NCI-H2171 treated with DMSO at 0.1 percent for 48 hours (cell line): ENCODE data around the gene OTOA.
"Not testable (repeated sequence)": the region's sequence is repeated elsewhere in the genome, so short reads cannot be mapped to it uniquely, and the experiment has no call there.

Experiments
- DNase-seq: peaks from one replicate; lab custom pipeline; 2025; lab: John Stamatoyannopoulos, UW

Gene OTOA

GRCh38 chr16:21722771-21723455, 59.1 kb downstream of the OTOA start:
- peak; percentile 53 for DNase-seq

GRCh38 chr16:21723532-21723931, 59.8 kb downstream of the OTOA start:
- no peak for DNase-seq

- no peak for DNase-seq
Measured at GRCh38 chr16:21727344-21727743, 63.6 kb downstream of the OTOA start.

- not testable (repeated sequence) for DNase-seq
Measured at GRCh38 chr16:21731233-21731632, 67.5 kb downstream of the OTOA start.

GRCh38 chr16:21740637-21741036, 76.9 kb downstream of the OTOA start:
- not testable (repeated sequence) for DNase-seq

GRCh38 chr16:21756192-21757079, 92.7 kb downstream of the OTOA start:
- not testable (repeated sequence) for DNase-seq

GRCh38 chr16:21757080-21757671, 93.4 kb downstream of the OTOA start:
- DNase-seq, result not testable (repeated sequence)

GRCh38 chr16:21768280-21768679, 104.5 kb downstream of the OTOA start:
- DNase-seq, result not testable (repeated sequence)

- DNase-seq, result not testable (repeated sequence)
Measured at GRCh38 chr16:21768810-21769209, 105.0 kb downstream of the OTOA start.

- not testable (repeated sequence) for DNase-seq
Measured at GRCh38 chr16:21769284-21769683, 105.5 kb downstream of the OTOA start.

- DNase-seq, result not testable (repeated sequence)
Measured at GRCh38 chr16:21770584-21770983, 106.8 kb downstream of the OTOA start.

GRCh38 chr16:21772547-21773206, 108.9 kb downstream of the OTOA start:
- peak; percentile 10 for DNase-seq

- not testable (repeated sequence) for DNase-seq
Measured at GRCh38 chr16:21773207-21773553, 109.4 kb downstream of the OTOA start.

GRCh38 chr16:21780525-21780924, 116.8 kb downstream of the OTOA start:
- DNase-seq, result not testable (repeated sequence)

- DNase-seq, result not testable (repeated sequence)
Measured at GRCh38 chr16:21790506-21790905, 126.7 kb downstream of the OTOA start.

GRCh38 chr16:21793310-21793709, 129.5 kb downstream of the OTOA start:
- DNase-seq, result not testable (repeated sequence)

- DNase-seq, result not testable (repeated sequence)
Measured at GRCh38 chr16:21798601-21799000, 134.8 kb downstream of the OTOA start.

GRCh38 chr16:21801538-21802374, 138.0 kb downstream of the OTOA start:
- peak; percentile 18 for DNase-seq

- DNase-seq, result not testable (repeated sequence)
Measured at GRCh38 chr16:21802375-21802663, 138.6 kb downstream of the OTOA start.
